Stimulated activated CD8-positive, alpha-beta memory T cell treated with anti-CD3 and anti-CD28 coated beads, Interleukin-12 subunit alpha, Interleukin-12 subunit beta, amount 100 ng/mL, for 24 hours (primary cell): ENCODE data around the gene ARMC2.
"Not testable (repeated sequence)": the region's sequence is repeated elsewhere in the genome, so short reads cannot be mapped to it uniquely, and the experiment has no call there.

Experiments
- DNase-seq: peaks from one replicate; pipeline ENCODE4 v3.0.0-alpha.2; 2020; ENCODE audit errors: extremely low read depth

ARMC2 gene

GRCh38 chr6:108872141-108872557, 23.9 kb downstream of the ARMC2 start:
- no peak for DNase-seq

DNA sequence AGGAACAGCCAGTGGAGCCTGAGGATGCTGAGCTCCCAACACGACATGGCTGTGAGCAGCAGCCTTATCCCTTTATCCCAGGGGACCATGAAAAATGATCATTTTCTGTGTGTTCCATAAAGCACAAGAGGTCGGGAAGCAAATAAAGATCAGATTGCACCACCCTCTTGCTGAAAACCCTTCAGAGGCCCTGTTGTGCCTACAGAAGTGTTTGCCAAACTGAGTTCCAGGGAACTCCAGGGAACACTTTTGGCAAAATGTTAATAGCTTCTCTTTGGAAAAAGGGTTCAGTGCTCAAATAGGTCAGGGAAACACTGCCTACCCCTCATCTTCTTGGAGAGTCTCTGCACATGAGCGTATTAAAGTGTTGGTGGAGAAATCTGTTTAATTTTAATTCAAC, 24.4 kb downstream of the ARMC2 start:
- no peak for DNase-seq

DNA sequence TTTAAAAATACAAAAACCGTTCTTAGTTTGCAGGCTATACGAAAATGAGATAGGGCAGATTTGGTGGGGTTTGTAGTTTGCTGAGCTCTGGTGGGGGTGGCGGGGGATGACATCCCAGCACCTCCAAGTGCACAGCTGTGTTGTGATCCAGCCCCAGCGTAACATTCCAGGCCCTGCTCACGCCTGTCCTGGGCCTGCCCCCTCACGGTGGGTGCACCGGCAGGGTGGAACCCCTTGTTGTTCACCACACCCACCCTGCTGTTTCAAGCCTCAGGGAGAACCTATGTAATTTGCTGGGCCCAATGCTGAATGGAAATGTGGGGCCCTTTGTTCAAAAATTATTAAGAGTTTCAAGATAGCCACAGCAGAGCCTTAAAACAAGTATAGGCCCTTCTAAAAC, 25.0 kb downstream of the ARMC2 start:
- no peak for DNase-seq

- no peak for DNase-seq
These were observed 25.7 kb downstream of the ARMC2 start for GRCh38 chr6:108873971-108874370.

GRCh38 chr6:108874470-108875160, 26.4 kb downstream of the ARMC2 start:
- peak; percentile 24 for DNase-seq

DNA sequence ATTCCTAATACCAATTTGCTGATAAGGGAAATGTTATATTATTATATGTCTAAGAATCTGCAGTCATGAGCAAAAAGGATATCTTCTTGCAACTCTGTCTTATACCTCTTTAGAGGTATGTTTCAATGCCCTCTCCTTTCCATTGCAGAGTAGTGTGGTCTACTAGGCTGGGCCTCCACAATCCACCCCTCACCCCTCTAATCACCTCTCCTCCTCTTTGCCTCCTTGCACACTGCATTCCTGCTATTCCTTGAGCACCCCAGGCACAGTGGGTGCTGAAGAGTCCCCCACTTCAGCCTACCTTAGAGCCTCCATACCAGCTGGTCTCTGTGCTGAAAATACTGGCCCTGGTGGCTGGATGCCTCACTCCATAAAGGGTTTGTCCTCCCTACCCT, 26.9 kb downstream of the ARMC2 start:
- no peak for DNase-seq

DNA sequence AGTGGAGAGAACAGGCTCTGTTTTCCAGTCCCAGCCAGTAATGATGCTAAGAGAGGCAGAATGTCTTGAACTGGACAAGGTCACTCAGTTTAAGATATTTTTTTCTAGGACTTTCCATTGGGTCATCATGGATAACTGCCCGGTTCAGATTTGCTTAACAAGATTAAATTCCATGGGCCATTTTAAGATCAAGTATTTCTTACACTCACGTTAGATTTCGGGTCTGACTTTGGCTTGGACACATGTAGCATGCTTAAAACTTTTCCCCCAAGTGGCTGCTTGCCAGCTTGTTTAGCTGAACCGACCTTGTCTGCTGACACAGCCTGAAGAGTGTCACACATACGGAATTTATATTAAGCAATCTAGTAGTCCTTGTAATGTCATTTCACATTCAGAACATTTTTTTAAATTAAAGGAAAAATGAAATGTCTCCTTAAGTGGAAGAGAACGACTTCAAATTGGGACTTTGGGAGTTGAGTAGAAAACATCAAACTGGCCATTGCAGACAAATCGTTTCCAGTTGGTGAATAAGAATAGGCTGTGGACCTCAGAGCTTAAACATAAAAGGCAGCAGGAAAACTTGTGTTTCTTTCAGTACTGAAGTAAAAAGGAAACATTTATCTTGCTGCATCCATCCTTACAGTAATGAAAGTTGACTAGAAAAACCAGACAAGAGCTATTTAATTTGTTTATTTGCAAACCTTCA, 29.0 kb downstream of the ARMC2 start:
- no peak for DNase-seq

- no peak for DNase-seq
These were observed 30.7 kb downstream of the ARMC2 start for GRCh38 chr6:108878942-108879341.

- DNase-seq, result no peak
These were observed 35.0 kb downstream of the ARMC2 start for GRCh38 chr6:108883172-108883571.

GRCh38 chr6:108884211-108885059, 36.2 kb downstream of the ARMC2 start:
- DNase-seq, result no peak

GRCh38 chr6:108888052-108888451, 39.8 kb downstream of the ARMC2 start:
- no peak for DNase-seq

DNA sequence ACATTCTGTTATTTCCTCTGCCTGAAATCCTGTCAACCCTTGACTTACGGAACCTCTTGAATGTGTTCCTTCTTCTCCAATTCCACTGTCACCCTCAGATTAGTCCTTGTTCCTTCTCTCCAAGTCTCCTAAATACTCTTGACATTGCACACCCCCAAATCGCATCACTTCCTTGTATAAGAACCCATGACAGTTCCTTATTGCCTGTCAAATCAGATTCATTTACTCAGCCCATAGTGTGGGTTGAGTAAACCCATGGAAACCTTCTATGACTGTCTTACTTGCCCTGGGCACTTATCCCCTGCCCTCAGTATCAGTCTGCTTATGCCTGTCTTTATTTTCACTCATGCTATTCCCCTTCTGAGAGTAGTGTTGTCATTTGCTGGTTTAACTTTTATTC, 40.5 kb downstream of the ARMC2 start:
- DNase-seq, result no peak

DNA sequence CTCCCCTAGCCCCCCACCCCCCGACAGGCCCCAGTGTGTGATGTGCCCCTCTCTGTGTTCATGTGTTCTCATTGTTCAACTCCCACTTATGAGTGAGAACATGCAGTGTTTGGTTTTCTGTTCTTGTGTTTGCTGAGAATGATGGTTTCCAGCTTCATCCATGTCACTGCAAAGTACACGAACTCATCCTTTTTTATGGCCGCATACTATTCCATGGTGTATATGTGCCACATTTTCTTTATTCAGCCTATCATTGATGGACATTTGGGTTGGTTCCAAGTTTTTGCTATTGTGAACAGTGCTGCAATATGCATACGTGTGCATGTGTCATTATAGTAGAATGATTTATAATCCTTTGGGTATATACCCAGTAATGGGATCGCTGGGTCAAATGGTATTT, 42.7 kb downstream of the ARMC2 start:
- not testable (repeated sequence) for DNase-seq

GRCh38 chr6:108895571-108895970, 47.3 kb downstream of the ARMC2 start:
- DNase-seq, result no peak

GRCh38 chr6:108896111-108896661, 48.0 kb downstream of the ARMC2 start:
- DNase-seq, result no peak

GRCh38 chr6:108897371-108897770, 49.1 kb downstream of the ARMC2 start:
- DNase-seq, result no peak

GRCh38 chr6:108902382-108902792, 54.2 kb downstream of the ARMC2 start:
- DNase-seq, result no peak

- no peak for DNase-seq
These were observed 55.6 kb downstream of the ARMC2 start for GRCh38 chr6:108903796-108904195.

DNA sequence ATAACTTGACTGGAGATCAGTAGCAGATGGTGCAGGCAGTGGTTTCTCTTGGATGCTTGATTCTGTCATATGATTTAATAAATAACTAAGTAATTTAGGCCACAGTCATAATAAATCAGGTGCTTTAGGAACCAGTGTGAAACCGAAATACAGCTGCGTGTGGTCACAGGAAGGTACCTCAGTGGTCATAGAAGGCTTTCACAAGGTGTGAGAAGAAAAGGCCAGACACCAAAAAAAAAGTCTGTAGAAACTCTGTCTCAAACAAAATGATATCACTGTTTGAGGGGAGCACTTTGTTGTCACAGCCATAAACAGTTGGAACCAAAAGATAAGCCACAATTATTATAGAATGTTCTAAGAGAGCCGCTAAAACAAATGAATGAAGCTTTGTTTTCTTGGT, 56.5 kb downstream of the ARMC2 start:
- DNase-seq, result no peak

DNA sequence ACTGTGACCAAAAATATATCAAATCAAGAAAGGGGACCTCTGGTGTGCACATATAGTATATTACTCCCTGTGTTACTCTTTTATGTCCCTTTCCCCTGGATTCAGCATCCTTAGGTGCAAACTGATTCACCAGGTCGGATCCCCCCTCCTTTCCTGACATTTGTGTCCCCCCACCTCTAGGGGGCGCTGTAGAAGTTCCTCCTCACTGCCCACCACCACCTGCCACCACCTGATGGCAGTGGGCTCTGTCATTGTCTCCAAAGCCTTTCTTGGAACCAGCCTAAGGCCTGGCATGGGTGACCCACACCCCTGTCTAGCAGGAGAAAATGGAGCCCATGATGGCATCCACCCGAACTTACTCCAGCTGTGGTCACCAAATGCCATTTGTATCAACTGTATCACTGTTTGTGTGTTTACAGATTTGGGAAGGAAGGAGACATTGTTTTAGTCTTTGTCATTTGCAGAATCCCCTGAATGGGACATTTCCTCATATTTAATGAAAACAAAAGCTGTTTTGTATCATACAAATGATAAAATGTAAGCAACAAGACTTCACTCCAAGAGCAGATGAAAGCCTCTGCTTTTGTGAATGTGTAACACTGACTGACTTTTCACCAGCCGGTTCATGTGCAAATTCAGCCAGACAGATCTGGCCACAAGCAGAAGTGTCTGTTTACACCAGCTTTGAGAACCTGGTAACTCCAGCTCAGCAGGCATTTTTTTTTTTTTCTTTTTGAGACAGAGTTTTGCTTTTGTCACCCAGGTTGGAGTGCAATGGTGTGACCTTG, 66.2 kb downstream of the ARMC2 start:
- no peak for DNase-seq

- DNase-seq, result no peak
These were observed 67.0 kb downstream of the ARMC2 start for GRCh38 chr6:108915258-108915657.
